ENCODE results near the gene EDNRA.

EDNRA gene

DNA sequence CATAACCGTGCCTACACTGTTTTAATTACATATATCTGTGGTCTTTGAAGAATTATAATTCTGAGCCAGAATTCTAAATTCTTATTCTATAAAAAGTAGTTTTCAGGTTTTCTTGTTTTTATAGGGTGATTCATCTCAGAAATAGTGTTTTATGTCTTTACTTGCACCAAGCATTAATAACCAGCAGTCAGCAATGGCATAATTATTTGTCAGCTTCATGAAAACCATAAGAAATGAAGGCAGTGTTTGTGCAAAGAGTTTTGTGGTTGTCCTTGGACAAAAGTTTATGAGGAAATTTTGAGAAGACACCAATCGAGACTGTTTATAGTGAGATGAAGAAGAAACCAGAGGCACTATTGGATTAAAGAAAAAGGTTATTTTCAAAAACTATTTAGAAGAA, 37.2 kb downstream of the EDNRA start:
- no CpG with 5 or more reads among the region's 2 CpGs for whole genome bisulfite sequencing (ENCODE audit: insufficient coverage, insufficient read length)
- Histone ChIP-seq H3K27me3 (ENCODE audit: control insufficient read depth, insufficient read depth, low read length) (no peaks in the 10 kb centered on the region), H3K27ac (ENCODE audit: low read length) (no peak overlapping the region)

DNA sequence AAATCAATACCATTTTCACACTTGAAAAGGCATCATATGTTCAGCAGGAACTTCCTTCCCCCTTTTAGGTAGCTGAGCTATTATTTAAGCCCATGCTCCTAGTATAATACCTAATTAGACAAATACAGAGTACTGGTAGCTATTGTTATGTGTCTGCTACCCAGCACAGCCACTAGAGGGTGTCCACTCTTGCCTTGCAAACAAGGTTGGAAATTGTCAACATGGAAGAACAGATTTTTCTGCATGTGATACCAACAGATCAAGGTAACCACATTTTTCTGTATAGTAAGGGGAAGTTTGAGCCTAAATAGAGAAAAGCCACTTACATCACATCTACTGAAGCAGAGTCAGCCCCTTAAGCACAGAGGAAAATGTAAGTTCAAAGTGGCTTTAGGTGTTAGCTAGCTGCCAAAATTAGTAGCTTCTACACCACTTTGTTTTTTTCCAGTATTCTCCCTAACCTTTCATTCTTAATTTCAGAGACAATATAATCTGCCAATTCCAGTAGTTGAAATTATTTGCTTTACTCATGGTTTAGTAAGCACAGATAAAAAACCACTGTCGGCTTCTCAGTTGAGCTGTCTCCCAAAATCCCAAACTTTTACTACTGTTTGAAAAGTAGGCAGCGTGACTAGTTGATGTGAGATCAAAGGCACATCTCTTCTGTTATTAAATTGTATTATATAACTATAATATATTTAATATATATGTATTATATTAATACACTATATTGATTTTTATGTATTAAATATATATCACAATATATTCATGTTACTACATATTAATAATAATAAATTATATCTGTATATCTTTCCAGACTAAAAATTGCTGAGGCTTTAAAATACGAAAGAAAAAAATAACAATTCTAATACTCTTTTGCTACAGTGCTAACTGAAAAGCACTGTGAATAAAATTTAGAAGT, 38.2 kb downstream of the EDNRA start:
- no peaks in the 10 kb centered on the region for H3K27me3 ChIP-seq (ENCODE audit: control insufficient read depth, insufficient read depth, low read length)
- H3K4me1 ChIP-seq (ENCODE audit: control insufficient read depth, insufficient read depth, low read length), result no peaks in the 10 kb centered on the region
- peak; percentile 41 for DNase-seq (ENCODE audit: low read depth, low spot score)
- H3K27ac ChIP-seq (ENCODE audit: low read length), result no peak overlapping the region
- H3K36me3 ChIP-seq (ENCODE audit: control insufficient read depth, insufficient read depth, low read length), result no peaks in the 10 kb centered on the region
- no peaks in the 10 kb centered on the region for H3K9me3 ChIP-seq (ENCODE audit: control insufficient read depth, insufficient read depth, low read length)
- WGBS (ENCODE audit: insufficient coverage, insufficient read length), result no CpG with 5 or more reads among the region's 3 CpGs
- H3K4me3 ChIP-seq (ENCODE audit: low read length), result no peak overlapping the region

More for the DNA sequence above, 37.2 kb downstream of the EDNRA start:
- no peak for DNase-seq (ENCODE audit: low read depth, low spot score)
- no peak overlapping the region for H3K4me3 ChIP-seq (ENCODE audit: low read length)
- no peaks in the 10 kb centered on the region for H3K4me1 ChIP-seq (ENCODE audit: control insufficient read depth, insufficient read depth, low read length)
- no peaks in the 10 kb centered on the region for H3K36me3 ChIP-seq (ENCODE audit: control insufficient read depth, insufficient read depth, low read length)
- H3K9me3 ChIP-seq (ENCODE audit: control insufficient read depth, insufficient read depth, low read length), result no peaks in the 10 kb centered on the region

DNA sequence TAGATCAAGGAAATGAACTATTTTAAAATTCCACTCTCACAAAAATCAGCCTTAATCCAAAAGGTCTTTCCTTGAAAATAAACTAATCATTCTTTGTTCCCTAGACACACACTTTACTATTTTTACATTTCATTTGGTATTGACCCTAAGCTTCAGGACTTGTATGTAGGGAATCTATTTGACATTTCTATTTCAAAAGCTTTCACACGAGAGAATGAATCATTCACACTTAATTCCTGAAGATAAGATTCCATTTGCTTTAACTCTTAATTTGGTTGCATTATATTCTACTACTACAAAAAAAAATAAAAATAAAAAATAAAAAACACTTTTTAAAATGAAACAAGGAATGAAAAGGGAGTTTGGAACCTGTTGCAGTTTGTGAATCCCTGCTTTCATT, 43.7 kb downstream of the EDNRA start:
- Histone ChIP-seq H3K36me3 (ENCODE audit: control insufficient read depth, insufficient read depth, low read length) (no peaks in the 10 kb centered on the region), H3K4me1 (ENCODE audit: control insufficient read depth, insufficient read depth, low read length) (no peaks in the 10 kb centered on the region), H3K27me3 (ENCODE audit: control insufficient read depth, insufficient read depth, low read length) (no peaks in the 10 kb centered on the region), H3K27ac (ENCODE audit: low read length) (no peak overlapping the region), H3K9me3 (ENCODE audit: control insufficient read depth, insufficient read depth, low read length) (no peaks in the 10 kb centered on the region), H3K4me3 (ENCODE audit: low read length) (no peak overlapping the region)
- no CpG with 5 or more reads among the region's 1 CpG for WGBS (ENCODE audit: insufficient coverage, insufficient read length)
- DNase-seq (ENCODE audit: low read depth, low spot score), result no peak

DNA sequence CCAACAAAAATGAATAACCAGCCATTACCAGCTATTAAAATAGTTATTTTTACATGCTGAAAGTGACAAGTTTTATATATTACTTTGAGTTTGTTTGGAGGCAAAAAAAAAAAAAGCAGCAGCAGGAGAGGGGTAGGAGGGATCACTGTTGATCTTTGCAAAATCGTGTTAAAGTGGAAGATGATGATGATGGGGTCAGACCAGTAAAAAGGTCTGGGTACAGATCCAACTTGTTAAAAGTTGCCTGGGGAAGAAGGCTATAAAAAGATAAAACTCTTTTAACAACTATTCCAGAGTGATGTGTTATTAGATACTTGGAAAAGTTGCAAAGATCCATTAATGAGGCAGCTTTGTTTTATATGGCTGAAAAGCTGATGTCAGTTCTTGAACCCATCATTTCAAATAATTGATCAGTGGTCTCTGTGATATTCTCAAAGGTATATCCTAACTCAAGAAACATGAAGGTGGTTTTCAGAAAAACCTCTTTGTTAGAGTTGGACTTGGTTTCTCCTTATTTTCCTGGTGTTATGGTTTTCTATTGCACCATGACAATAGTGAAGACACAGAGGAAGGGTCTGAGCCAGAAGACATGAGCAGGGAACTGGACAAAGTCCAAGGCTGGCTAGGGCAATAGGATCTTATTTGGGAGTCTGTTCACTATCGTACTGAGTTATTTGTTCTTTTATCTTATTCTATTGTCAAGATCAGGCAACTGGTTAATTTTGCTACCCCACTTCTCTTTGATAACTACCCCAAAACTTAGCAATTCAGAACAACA, 44.8 kb downstream of the EDNRA start:
- H3K4me1 ChIP-seq (ENCODE audit: control insufficient read depth, insufficient read depth, low read length), result no peaks in the 10 kb centered on the region
- no peaks in the 10 kb centered on the region for H3K36me3 ChIP-seq (ENCODE audit: control insufficient read depth, insufficient read depth, low read length)
- no peak for DNase-seq (ENCODE audit: low read depth, low spot score)
- H3K27ac ChIP-seq (ENCODE audit: low read length), result no peak overlapping the region
- H3K9me3 ChIP-seq (ENCODE audit: control insufficient read depth, insufficient read depth, low read length), result no peaks in the 10 kb centered on the region
- WGBS (ENCODE audit: insufficient coverage, insufficient read length), result no CpG with 5 or more reads among the region's 2 CpGs
- no peaks in the 10 kb centered on the region for H3K27me3 ChIP-seq (ENCODE audit: control insufficient read depth, insufficient read depth, low read length)
- H3K4me3 ChIP-seq (ENCODE audit: low read length), result no peak overlapping the region

DNA sequence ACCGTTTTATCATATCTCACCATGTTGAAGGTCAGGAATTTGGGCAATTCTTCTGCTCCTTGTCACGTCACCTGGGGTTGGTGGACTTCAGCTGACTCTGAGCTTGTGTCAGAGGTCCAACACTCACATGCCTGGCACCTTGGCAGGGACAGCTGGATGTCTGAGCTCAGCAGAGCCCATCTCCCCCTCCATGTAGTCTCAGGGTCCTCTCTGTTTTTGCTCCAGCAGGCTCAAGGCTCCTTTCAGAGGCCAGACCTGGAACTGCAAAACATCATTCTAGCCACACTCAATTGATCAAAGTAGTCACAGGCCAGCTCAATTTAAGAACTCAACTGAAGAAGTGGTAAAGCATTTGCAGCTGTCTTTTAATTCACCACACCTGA, 45.4 kb downstream of the EDNRA start:
- WGBS (ENCODE audit: insufficient coverage, insufficient read length), result no CpG with 5 or more reads among the region's 2 CpGs
- H3K36me3 ChIP-seq (ENCODE audit: control insufficient read depth, insufficient read depth, low read length), result no peaks in the 10 kb centered on the region

DNA sequence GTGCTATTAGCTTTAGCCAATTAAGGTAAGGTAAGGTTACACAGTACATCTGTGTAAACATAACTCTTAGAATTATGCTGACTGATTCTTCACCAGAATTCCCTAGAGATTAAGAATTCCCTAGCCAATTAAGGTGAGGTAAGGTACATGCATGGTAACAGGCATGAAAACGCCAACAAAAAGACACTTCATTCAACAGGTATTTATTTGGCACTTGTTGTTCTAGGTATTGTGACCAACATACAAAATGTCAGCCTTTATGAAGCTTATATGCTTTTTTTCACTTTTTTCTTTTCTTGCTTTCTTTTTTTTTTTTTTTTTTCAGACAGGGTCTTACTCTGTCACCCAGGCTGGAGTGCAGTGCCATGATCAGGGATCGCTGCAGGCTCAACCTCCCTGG, 47.2 kb downstream of the EDNRA start:
- Histone ChIP-seq H3K9me3 (ENCODE audit: control insufficient read depth, insufficient read depth, low read length) (no peaks in the 10 kb centered on the region), H3K4me3 (ENCODE audit: low read length) (no peak overlapping the region), H3K27ac (ENCODE audit: low read length) (no peak overlapping the region), H3K4me1 (ENCODE audit: control insufficient read depth, insufficient read depth, low read length) (no peaks in the 10 kb centered on the region), H3K36me3 (ENCODE audit: control insufficient read depth, insufficient read depth, low read length) (no peaks in the 10 kb centered on the region), H3K27me3 (ENCODE audit: control insufficient read depth, insufficient read depth, low read length) (no peaks in the 10 kb centered on the region)
- DNase-seq (ENCODE audit: low read depth, low spot score), result no peak
- WGBS (ENCODE audit: insufficient coverage, insufficient read length), result no CpG with 5 or more reads among the region's 2 CpGs

More for the DNA sequence above, 45.4 kb downstream of the EDNRA start:
- Histone ChIP-seq H3K9me3 (ENCODE audit: control insufficient read depth, insufficient read depth, low read length) (no peaks in the 10 kb centered on the region), H3K27ac (ENCODE audit: low read length) (no peak overlapping the region), H3K27me3 (ENCODE audit: control insufficient read depth, insufficient read depth, low read length) (no peaks in the 10 kb centered on the region), H3K4me3 (ENCODE audit: low read length) (no peak overlapping the region), H3K4me1 (ENCODE audit: control insufficient read depth, insufficient read depth, low read length) (no peaks in the 10 kb centered on the region)
- DNase-seq (ENCODE audit: low read depth, low spot score), result no peak

DNA sequence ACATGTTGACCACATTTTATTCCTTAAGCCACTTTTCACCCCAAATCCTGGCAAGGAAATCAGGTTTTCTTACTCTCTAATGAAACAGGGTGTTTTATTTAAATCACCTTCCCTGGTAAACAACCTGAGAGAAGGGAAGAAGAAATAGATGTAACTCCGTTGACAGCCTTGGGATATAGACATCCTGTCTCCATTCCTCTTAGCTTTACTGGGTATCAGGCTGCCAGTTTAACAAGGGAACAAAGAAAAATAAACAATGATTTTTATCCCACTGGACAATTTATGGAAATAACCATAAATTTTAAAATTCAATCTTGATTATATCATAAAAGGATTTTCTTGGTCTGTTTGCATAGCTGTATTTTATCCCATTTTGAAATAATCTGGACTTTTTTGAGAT, 49.2 kb downstream of the EDNRA start:
- Histone ChIP-seq H3K9me3 (ENCODE audit: control insufficient read depth, insufficient read depth, low read length) (no peaks in the 10 kb centered on the region), H3K4me3 (ENCODE audit: low read length) (no peak overlapping the region), H3K27ac (ENCODE audit: low read length) (no peak overlapping the region), H3K36me3 (ENCODE audit: control insufficient read depth, insufficient read depth, low read length) (no peaks in the 10 kb centered on the region), H3K27me3 (ENCODE audit: control insufficient read depth, insufficient read depth, low read length) (no peaks in the 10 kb centered on the region), H3K4me1 (ENCODE audit: control insufficient read depth, insufficient read depth, low read length) (no peaks in the 10 kb centered on the region)
- no peak for DNase-seq (ENCODE audit: low read depth, low spot score)
- WGBS (ENCODE audit: insufficient coverage, insufficient read length), result no CpG with 5 or more reads among the region's 1 CpG

DNA sequence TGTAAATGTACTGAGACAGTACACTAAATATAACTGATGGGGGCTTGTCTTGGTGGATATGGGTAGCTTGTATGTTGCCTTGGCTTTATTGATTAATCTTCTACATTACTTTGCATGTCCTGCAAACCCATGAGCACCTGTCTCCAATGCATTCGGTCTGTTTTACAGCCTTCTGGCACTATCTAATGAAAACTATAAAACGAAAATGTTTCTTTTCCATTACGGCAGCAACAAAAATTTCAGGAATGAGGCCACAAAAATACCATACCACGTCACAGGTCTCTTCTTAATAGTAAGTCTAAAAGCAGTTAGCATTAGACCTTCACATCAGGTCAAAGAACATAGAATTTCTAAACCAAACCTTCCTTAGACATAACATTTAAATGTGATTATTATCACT, 49.8 kb downstream of the EDNRA start:
- no peak for DNase-seq (ENCODE audit: low read depth, low spot score)
- no peaks in the 10 kb centered on the region for H3K4me1 ChIP-seq (ENCODE audit: control insufficient read depth, insufficient read depth, low read length)
- no peaks in the 10 kb centered on the region for H3K36me3 ChIP-seq (ENCODE audit: control insufficient read depth, insufficient read depth, low read length)
- H3K27me3 ChIP-seq (ENCODE audit: control insufficient read depth, insufficient read depth, low read length), result no peaks in the 10 kb centered on the region
- H3K4me3 ChIP-seq (ENCODE audit: low read length), result no peak overlapping the region
- no peak overlapping the region for H3K27ac ChIP-seq (ENCODE audit: low read length)
- WGBS (ENCODE audit: insufficient coverage, insufficient read length), result no CpG with 5 or more reads among the region's 4 CpGs
- no peaks in the 10 kb centered on the region for H3K9me3 ChIP-seq (ENCODE audit: control insufficient read depth, insufficient read depth, low read length)

DNA sequence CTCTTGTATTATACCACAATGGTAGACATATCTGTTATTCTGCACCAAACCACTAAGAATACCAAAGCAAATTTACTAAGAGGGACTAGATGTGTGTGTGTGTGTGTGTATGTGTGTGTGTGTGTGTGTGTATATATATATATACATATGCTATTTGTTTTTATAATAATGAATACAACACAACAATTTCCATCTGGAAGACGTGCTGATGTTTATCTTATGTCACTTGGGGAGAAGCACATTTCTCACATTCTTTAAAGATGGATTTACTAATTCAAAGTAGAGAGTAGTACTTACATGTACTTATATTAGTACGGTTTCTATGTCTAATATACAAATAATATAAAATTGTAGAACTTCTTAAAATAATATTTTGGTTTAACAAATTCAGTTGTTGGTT, 52.0 kb downstream of the EDNRA start:
- WGBS (ENCODE audit: insufficient coverage, insufficient read length), result no CpG with 5 or more reads among the region's 2 CpGs
- Histone ChIP-seq H3K9me3 (ENCODE audit: control insufficient read depth, insufficient read depth, low read length) (no peaks in the 10 kb centered on the region), H3K27ac (ENCODE audit: low read length) (no peak overlapping the region), H3K4me3 (ENCODE audit: low read length) (no peak overlapping the region), H3K4me1 (ENCODE audit: control insufficient read depth, insufficient read depth, low read length) (no peaks in the 10 kb centered on the region), H3K36me3 (ENCODE audit: control insufficient read depth, insufficient read depth, low read length) (no peaks in the 10 kb centered on the region), H3K27me3 (ENCODE audit: control insufficient read depth, insufficient read depth, low read length) (no peaks in the 10 kb centered on the region)
- DNase-seq (ENCODE audit: low read depth, low spot score), result no peak

DNA sequence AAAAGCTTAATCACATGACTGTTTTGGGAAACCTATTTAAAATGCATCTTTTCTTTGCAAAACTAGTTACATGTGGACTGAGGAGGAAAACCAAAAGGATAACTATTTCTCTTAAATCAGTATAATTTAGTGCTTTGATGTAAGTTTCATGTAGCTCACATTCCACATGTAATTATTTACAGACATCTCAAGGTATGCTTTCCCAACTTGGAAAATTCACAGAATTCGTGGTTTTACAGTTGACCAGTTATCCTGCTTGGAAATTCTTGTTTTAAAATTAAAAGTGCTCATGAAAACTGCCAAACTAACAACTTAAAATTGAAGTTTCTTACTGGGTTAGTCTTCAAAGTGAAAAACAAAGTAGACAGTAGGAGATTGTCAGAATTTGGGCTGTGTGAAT, 52.4 kb downstream of the EDNRA start:
- DNase-seq (ENCODE audit: low read depth, low spot score), result no peak
- Histone ChIP-seq H3K4me1 (ENCODE audit: control insufficient read depth, insufficient read depth, low read length) (no peaks in the 10 kb centered on the region), H3K36me3 (ENCODE audit: control insufficient read depth, insufficient read depth, low read length) (no peaks in the 10 kb centered on the region), H3K27ac (ENCODE audit: low read length) (no peak overlapping the region), H3K4me3 (ENCODE audit: low read length) (no peak overlapping the region), H3K9me3 (ENCODE audit: control insufficient read depth, insufficient read depth, low read length) (no peaks in the 10 kb centered on the region), H3K27me3 (ENCODE audit: control insufficient read depth, insufficient read depth, low read length) (no peaks in the 10 kb centered on the region)
- WGBS (ENCODE audit: insufficient coverage, insufficient read length), result no CpG with 5 or more reads among the region's 1 CpG

Measured in iPS DF 6.9 (cell line).